HUES48 (cell line): ENCODE data around the gene TENM4.

Source experiments
- H3K27ac ChIP-seq: one replicate; pipeline ENCODE4 v1.7.0; 2013; ENCODE audit warnings: low read depth, low read length, inconsistent platforms
- H3K27me3 ChIP-seq: 2 replicates; pipeline ENCODE4 v1.6.1; 2013; ENCODE audit warnings: mild to moderate bottlenecking, low read length; ENCODE audit not compliant: control insufficient read depth, insufficient read depth
- H3K36me3 ChIP-seq: 2 replicates; pipeline ENCODE4 v1.6.1; 2013; ENCODE audit warnings: low read length; ENCODE audit not compliant: control insufficient read depth, insufficient read depth
- H3K4me1 ChIP-seq: 2 replicates; pipeline ENCODE4 v1.6.1; 2013; ENCODE audit warnings: mild to moderate bottlenecking, low read length; ENCODE audit not compliant: control insufficient read depth, insufficient read depth
- H3K4me3 ChIP-seq: 2 replicates; pipeline ENCODE4 v1.5.1; 2013; ENCODE audit warnings: mild to moderate bottlenecking, low read depth, low read length
- H3K9ac ChIP-seq: 2 replicates; pipeline ENCODE4 v1.6.1; 2013; ENCODE audit warnings: mild to moderate bottlenecking, low read depth, low read length, moderate library complexity
- H3K9me3 ChIP-seq: 2 replicates; pipeline ENCODE4 v1.6.1; 2013; ENCODE audit warnings: low read length; ENCODE audit not compliant: control insufficient read depth, insufficient read depth

Gene TENM4

GRCh38 chr11:78651923-78652842, 788.6 kb downstream of the TENM4 start:
- H3K4me1 ChIP-seq = no peaks in the 10 kb centered on the region
- no peak overlapping the region for H3K27ac ChIP-seq
- no peak overlapping the region for H3K4me3 ChIP-seq
- no peak overlapping the region for H3K9ac ChIP-seq
- no peaks in the 10 kb centered on the region for H3K9me3 ChIP-seq
- H3K27me3 ChIP-seq = no peaks in the 10 kb centered on the region
- H3K36me3 ChIP-seq = no peaks in the 10 kb centered on the region

GRCh38 chr11:78651136-78651775, 789.6 kb downstream of the TENM4 start:
- Histone ChIP-seq H3K27ac (no peak overlapping the region), H3K36me3 (no peaks in the 10 kb centered on the region), H3K27me3 (no peaks in the 10 kb centered on the region), H3K9ac (no peak overlapping the region), H3K9me3 (no peaks in the 10 kb centered on the region), H3K4me1 (no peaks in the 10 kb centered on the region), H3K4me3 (no peak overlapping the region)

GRCh38 chr11:78649361-78650215, 791.2 kb downstream of the TENM4 start:
- no peak overlapping the region for H3K27ac ChIP-seq
- no peak overlapping the region for H3K4me3 ChIP-seq
- H3K27me3 ChIP-seq = no peaks in the 10 kb centered on the region
- no peak overlapping the region for H3K9ac ChIP-seq
- no peaks in the 10 kb centered on the region for H3K36me3 ChIP-seq
- no peaks in the 10 kb centered on the region for H3K9me3 ChIP-seq
- no peaks in the 10 kb centered on the region for H3K4me1 ChIP-seq

GRCh38 chr11:78647986-78648875, 792.6 kb downstream of the TENM4 start:
- no peak overlapping the region for H3K4me3 ChIP-seq
- H3K4me1 ChIP-seq = no peaks in the 10 kb centered on the region
- no peak overlapping the region for H3K27ac ChIP-seq
- no peaks in the 10 kb centered on the region for H3K27me3 ChIP-seq
- no peaks in the 10 kb centered on the region for H3K9me3 ChIP-seq
- H3K9ac ChIP-seq = no peak overlapping the region
- H3K36me3 ChIP-seq = no peaks in the 10 kb centered on the region

- H3K27me3 ChIP-seq = no peaks in the 10 kb centered on the region
- no peaks in the 10 kb centered on the region for H3K9me3 ChIP-seq
- H3K36me3 ChIP-seq = no peaks in the 10 kb centered on the region
- H3K4me3 ChIP-seq = no peak overlapping the region
- no peaks in the 10 kb centered on the region for H3K4me1 ChIP-seq
- no peak overlapping the region for H3K9ac ChIP-seq
- no peak overlapping the region for H3K27ac ChIP-seq
Measured at GRCh38 chr11:78647266-78647915, 793.4 kb downstream of the TENM4 start.

GRCh38 chr11:78646564-78647185, 794.2 kb downstream of the TENM4 start:
- Histone ChIP-seq H3K36me3 (no peaks in the 10 kb centered on the region), H3K9ac (no peak overlapping the region), H3K4me3 (no peak overlapping the region), H3K9me3 (no peaks in the 10 kb centered on the region), H3K27ac (no peak overlapping the region), H3K4me1 (no peaks in the 10 kb centered on the region), H3K27me3 (no peaks in the 10 kb centered on the region)

- Histone ChIP-seq H3K4me3 (no peak overlapping the region), H3K9ac (no peak overlapping the region), H3K9me3 (no peaks in the 10 kb centered on the region), H3K27me3 (no peaks in the 10 kb centered on the region), H3K4me1 (no peaks in the 10 kb centered on the region), H3K27ac (no peak overlapping the region), H3K36me3 (no peaks in the 10 kb centered on the region)
Measured at GRCh38 chr11:78645226-78646202, 795.3 kb downstream of the TENM4 start.

GRCh38 chr11:78643676-78644056, 797.2 kb downstream of the TENM4 start:
- no peaks in the 10 kb centered on the region for H3K9me3 ChIP-seq
- no peak overlapping the region for H3K27ac ChIP-seq
- H3K36me3 ChIP-seq = no peaks in the 10 kb centered on the region
- no peak overlapping the region for H3K9ac ChIP-seq
- no peaks in the 10 kb centered on the region for H3K27me3 ChIP-seq
- no peaks in the 10 kb centered on the region for H3K4me1 ChIP-seq
- H3K4me3 ChIP-seq = no peak overlapping the region
